Measurements from ENCODE around the gene PTPRT. TPM values are rescaled to one million over a fixed set of nuclear protein-coding genes. Genes with fewer than 3 reads are reported as not detected.

The PTPRT gene
- total RNA-seq, 1 experiment from 2014 or later: not detected

- ChIA-PET POLR2A (ENCODE audit: low non-redundant PET) (no interaction called here), CTCF (no interaction called here)
- no peak for DNase-seq (ENCODE audit: low spot score)
- no peak for TF ChIP-seq EZH2 (IDR thresholded peaks at IDR 0.05; ENCODE audit: borderline replicate concordance, low read depth, low read length, poor library complexity, severe bottlenecking)
- Histone ChIP-seq H3K27me3 (replicated peaks; ENCODE audit: insufficient read depth, low read depth, low read length, poor library complexity) (peaks cover 6% of the 10 kb centered on the region), H3K27ac (ENCODE audit: low read depth, low read length, poor library complexity, severe bottlenecking) (no peak overlapping the region), H3K36me3 (ENCODE audit: insufficient read depth, low read length, poor library complexity, severe bottlenecking) (no peaks in the 10 kb centered on the region), H3K4me1 (ENCODE audit: insufficient read depth, low read length, poor library complexity, severe bottlenecking) (no peaks in the 10 kb centered on the region), H3K4me3 (ENCODE audit: low read depth, low read length, poor library complexity, severe bottlenecking) (no peak overlapping the region), H3K9me3 (ENCODE audit: low read depth, low read length, poor library complexity, severe bottlenecking) (no peaks in the 10 kb centered on the region)
- intact Hi-C loops (cut with micrococcal nuclease; ENCODE audit: unreplicated experiment): no loop called here
- BruUV-seq (replicated peaks): no TSS peak
Measured at GRCh38 chr20:42406826-42407225, 782.9 kb downstream of the PTPRT start.

- H3K4me1 ChIP-seq (ENCODE audit: insufficient read depth, low read length, poor library complexity, severe bottlenecking): no peaks in the 10 kb centered on the region
- ChIA-PET CTCF (no interaction called here), POLR2A (ENCODE audit: low non-redundant PET) (no interaction called here)
- BruUV-seq (replicated peaks): no TSS peak
- no peak overlapping the region for H3K27ac ChIP-seq (ENCODE audit: low read depth, low read length, poor library complexity, severe bottlenecking)
- H3K27me3 ChIP-seq (replicated peaks; ENCODE audit: insufficient read depth, low read depth, low read length, poor library complexity): peaks cover 3% of the 10 kb centered on the region
- TF ChIP-seq EZH2 (IDR thresholded peaks at IDR 0.05; ENCODE audit: borderline replicate concordance, low read depth, low read length, poor library complexity, severe bottlenecking): no peak
- TF ChIP-seq, protein P1, sequence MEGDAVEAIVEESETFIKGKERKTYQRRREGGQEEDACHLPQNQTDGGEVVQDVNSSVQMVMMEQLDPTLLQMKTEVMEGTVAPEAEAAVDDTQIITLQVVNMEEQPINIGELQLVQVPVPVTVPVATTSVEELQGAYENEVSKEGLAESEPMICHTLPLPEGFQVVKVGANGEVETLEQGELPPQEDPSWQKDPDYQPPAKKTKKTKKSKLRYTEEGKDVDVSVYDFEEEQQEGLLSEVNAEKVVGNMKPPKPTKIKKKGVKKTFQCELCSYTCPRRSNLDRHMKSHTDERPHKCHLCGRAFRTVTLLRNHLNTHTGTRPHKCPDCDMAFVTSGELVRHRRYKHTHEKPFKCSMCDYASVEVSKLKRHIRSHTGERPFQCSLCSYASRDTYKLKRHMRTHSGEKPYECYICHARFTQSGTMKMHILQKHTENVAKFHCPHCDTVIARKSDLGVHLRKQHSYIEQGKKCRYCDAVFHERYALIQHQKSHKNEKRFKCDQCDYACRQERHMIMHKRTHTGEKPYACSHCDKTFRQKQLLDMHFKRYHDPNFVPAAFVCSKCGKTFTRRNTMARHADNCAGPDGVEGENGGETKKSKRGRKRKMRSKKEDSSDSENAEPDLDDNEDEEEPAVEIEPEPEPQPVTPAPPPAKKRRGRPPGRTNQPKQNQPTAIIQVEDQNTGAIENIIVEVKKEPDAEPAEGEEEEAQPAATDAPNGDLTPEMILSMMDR (conservative IDR thresholded peaks at IDR 0.05; ENCODE audit: low read depth, low read length): no peak
- DNase-seq (ENCODE audit: low spot score): no peak
- no peaks in the 10 kb centered on the region for H3K36me3 ChIP-seq (ENCODE audit: insufficient read depth, low read length, poor library complexity, severe bottlenecking)
- no peaks in the 10 kb centered on the region for H3K9me3 ChIP-seq (ENCODE audit: low read depth, low read length, poor library complexity, severe bottlenecking)
- intact Hi-C loops (cut with micrococcal nuclease; ENCODE audit: unreplicated experiment): no loop called here
- no peak overlapping the region for H3K4me3 ChIP-seq (ENCODE audit: low read depth, low read length, poor library complexity, severe bottlenecking)
Measured at GRCh38 chr20:42402455-42402854, 787.3 kb downstream of the PTPRT start.

DNA sequence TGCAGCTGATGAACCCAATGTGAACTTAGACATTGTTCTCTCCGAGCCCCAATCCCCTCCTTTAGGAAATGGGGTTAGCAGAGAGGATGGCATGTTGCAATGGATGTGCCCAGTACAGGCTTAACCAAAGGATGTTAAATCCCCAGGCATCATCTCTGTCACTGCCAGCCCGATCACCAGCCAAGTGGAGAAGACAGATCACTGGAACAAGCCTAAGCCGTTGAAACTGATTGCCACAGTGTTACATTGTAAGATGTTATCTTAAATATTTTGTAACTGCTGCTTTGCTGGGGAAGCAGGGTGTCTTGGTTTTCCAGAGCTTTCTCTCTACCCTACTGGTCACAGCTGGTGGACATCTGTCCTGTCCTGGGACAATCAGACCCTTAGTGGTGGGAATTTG, 788.1 kb downstream of the PTPRT start:
- ChIA-PET POLR2A (ENCODE audit: low non-redundant PET) (no interaction called here), CTCF (no interaction called here)
- H3K36me3 ChIP-seq (ENCODE audit: insufficient read depth, low read length, poor library complexity, severe bottlenecking): no peaks in the 10 kb centered on the region
- H3K9me3 ChIP-seq (ENCODE audit: low read depth, low read length, poor library complexity, severe bottlenecking): no peaks in the 10 kb centered on the region
- TF ChIP-seq EZH2 (IDR thresholded peaks at IDR 0.05; ENCODE audit: borderline replicate concordance, low read depth, low read length, poor library complexity, severe bottlenecking): no peak
- TF ChIP-seq, protein P1 (conservative IDR thresholded peaks at IDR 0.05; ENCODE audit: low read depth, low read length): no peak
- no peak overlapping the region for H3K4me3 ChIP-seq (ENCODE audit: low read depth, low read length, poor library complexity, severe bottlenecking)
- intact Hi-C loops (cut with micrococcal nuclease; ENCODE audit: unreplicated experiment): no loop called here
- no peak for DNase-seq (ENCODE audit: low spot score)
- H3K27ac ChIP-seq (ENCODE audit: low read depth, low read length, poor library complexity, severe bottlenecking): no peak overlapping the region
- no peaks in the 10 kb centered on the region for H3K4me1 ChIP-seq (ENCODE audit: insufficient read depth, low read length, poor library complexity, severe bottlenecking)
- no TSS peak for BruUV-seq (replicated peaks)
- H3K27me3 ChIP-seq (replicated peaks; ENCODE audit: insufficient read depth, low read depth, low read length, poor library complexity): peaks cover 3% of the 10 kb centered on the region

DNA sequence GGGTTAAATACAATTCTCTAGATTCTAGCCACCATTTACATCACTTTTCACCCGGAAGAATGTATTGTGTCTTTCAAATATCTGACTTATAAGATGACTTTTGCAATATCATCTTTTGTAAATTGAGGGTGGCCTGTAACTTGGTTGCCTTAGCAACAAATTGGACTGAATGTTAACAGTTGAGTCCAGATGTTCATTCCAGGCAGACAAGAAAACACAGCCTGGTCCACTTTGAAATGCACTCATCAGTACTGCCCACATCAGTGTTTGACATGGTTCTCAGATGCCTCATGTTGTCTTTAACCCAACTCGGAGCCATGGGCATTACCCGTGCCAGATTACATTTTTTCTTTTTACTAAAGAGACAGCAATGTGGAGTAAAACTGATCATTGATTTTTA, 789.9 kb downstream of the PTPRT start:
- H3K4me3 ChIP-seq (ENCODE audit: low read depth, low read length, poor library complexity, severe bottlenecking): no peak overlapping the region
- H3K9me3 ChIP-seq (ENCODE audit: low read depth, low read length, poor library complexity, severe bottlenecking): no peaks in the 10 kb centered on the region
- no peaks in the 10 kb centered on the region for H3K4me1 ChIP-seq (ENCODE audit: insufficient read depth, low read length, poor library complexity, severe bottlenecking)
- BruUV-seq (replicated peaks): no TSS peak
- no peak for DNase-seq (ENCODE audit: low spot score)
- no peak for TF ChIP-seq EZH2 (IDR thresholded peaks at IDR 0.05; ENCODE audit: borderline replicate concordance, low read depth, low read length, poor library complexity, severe bottlenecking)
- TF ChIP-seq, protein P1 (conservative IDR thresholded peaks at IDR 0.05; ENCODE audit: low read depth, low read length): no peak
- intact Hi-C loops (cut with micrococcal nuclease; ENCODE audit: unreplicated experiment): no loop called here
- no peaks in the 10 kb centered on the region for H3K36me3 ChIP-seq (ENCODE audit: insufficient read depth, low read length, poor library complexity, severe bottlenecking)
- ChIA-PET POLR2A (ENCODE audit: low non-redundant PET) (no interaction called here), CTCF (no interaction called here)
- no peak overlapping the region for H3K27ac ChIP-seq (ENCODE audit: low read depth, low read length, poor library complexity, severe bottlenecking)
- H3K27me3 ChIP-seq (replicated peaks; ENCODE audit: insufficient read depth, low read depth, low read length, poor library complexity): peaks cover 3% of the 10 kb centered on the region
